RWPE1 (cell line): ENCODE results near the gene ZNF519.
"Not testable (repeated sequence)": the region's sequence is repeated elsewhere in the genome, so short reads cannot be mapped to it uniquely, and the experiment has no call there.

ENCODE experiments used
- CTCF ChIA-PET: fragments of 350-600 bp; sonication (Branson Sonifier 250); formaldehyde crosslinking; extraction: SDS; loops from one replicate; lab custom pipeline; 2021; lab: Yijun Ruan, JAX
- POLR2A ChIA-PET: fragments of 400-600 bp; formaldehyde crosslinking; extraction: SDS; loops from one replicate; lab custom pipeline; 2020; ENCODE audit warnings: antibody characterized with exemption; ENCODE audit not compliant: low non-redundant PET; lab: Yijun Ruan, JAX
- DNase-seq: peaks from one replicate; pipeline ENCODE4 v3.0.0; 2012; ENCODE audit warnings: low spot score
- H3K27ac ChIP-seq: fragments of 450-650 bp; 2 replicates; pipeline ENCODE4 v1.5.1; 2017
- CTCF ChIP-seq: fragments of 450-650 bp; conservative IDR thresholded peaks from 2 replicates; pipeline ENCODE4 v1.5.1; 2017; ENCODE audit warnings: low read depth, mild to moderate bottlenecking

Gene ZNF519

DNA sequence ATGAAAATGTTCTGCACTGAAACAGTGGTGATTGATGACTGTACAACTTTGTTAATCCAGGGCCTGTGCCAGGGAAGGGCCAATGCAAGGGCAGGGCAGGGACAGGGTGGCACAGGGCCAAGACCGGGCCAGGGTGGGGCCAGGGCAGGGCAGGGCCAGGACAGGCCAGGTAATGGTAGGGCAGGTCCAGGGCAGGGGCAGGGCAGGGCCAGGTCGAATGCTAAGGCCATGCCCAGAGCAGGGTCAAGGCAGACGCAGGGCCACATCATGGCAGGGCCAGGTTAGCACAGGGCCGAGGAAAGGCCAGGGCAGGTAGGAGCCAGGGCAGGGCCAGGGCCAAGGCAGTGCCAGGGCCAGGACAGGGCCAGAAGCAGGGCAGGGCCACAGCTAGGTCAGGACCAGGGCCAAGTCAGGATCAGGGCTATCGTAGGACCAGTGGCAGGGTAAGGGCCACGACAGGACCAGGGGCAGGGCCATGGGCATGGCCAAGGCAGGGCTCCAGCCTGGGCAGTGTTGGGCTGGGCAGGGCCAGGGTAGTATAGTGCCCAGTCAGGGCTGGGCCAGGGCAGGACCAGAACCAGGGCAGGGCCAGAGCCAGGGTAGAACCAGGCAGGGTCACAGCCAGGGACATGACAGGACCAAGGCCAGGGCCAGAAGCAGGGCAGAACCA, 38.3 kb upstream of the ZNF519 start:
- DNase-seq, POLR2A ChIA-PET, CTCF ChIA-PET, H3K27ac ChIP-seq: not testable (repeated sequence)

GRCh38 chr18:14162915-14163314, 30.7 kb upstream of the ZNF519 start:
- CTCF ChIA-PET, DNase-seq, POLR2A ChIA-PET, H3K27ac ChIP-seq: not testable (repeated sequence)

- H3K27ac ChIP-seq, CTCF ChIA-PET, POLR2A ChIA-PET, DNase-seq: not testable (repeated sequence)
These were observed 19.4 kb upstream of the ZNF519 start for GRCh38 chr18:14151564-14152113.

DNA sequence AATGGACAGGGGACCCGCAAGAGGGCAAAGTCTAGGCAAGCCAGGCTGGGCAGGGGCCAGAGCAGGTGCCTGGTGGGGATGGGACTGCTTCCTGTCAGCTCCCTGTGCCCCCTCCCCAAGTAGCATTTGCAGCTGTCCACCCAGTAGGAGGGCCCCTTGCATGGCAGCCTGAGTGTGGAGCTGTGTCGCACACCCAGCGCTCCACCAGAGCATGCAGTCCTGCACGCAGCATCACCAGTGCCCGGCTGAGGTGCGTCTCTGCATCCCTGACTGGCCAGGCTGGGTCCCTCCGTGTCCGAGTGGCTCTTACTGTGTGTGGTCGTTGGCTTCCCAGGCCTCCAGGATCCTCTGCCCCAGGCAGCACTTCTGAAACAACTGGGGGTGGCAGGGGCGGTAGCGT, 18.5 kb upstream of the ZNF519 start:
- H3K27ac ChIP-seq, DNase-seq, POLR2A ChIA-PET, CTCF ChIA-PET: not testable (repeated sequence)

DNA sequence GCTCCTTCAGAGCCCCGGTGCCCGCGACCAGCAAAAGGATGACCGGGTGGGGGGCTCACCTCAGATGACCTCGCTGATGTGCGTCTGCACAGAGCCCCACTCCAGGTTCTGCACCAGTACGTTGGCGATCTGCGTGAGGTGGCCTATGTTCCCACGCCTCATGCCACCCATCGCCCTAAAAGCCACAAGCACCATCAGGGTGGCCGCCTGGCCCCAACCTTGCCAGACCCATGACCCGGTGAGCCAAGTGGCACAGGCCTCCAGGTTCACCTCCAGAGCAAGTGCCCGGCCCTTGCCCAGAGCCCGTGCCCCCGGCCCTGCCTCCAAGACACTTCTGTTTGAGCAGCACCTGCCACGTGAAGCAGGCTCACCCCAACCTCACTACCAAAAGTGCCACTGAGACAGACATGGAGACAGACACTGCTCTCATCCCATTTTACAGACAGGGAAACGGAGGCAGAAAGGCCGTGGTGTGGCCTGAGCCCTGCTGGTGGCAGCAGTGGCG, 17.7 kb upstream of the ZNF519 start:
- DNase-seq, CTCF ChIA-PET, H3K27ac ChIP-seq, POLR2A ChIA-PET: not testable (repeated sequence)

GRCh38 chr18:14149121-14149850, 17.1 kb upstream of the ZNF519 start:
- CTCF ChIA-PET, result interaction anchor here (0.5 kb wide), 1 partner anchor 29 kb away, joined by 3 read pairs; no protein-coding TSS in a partner anchor
- DNase-seq, POLR2A ChIA-PET, H3K27ac ChIP-seq: not testable (repeated sequence)

DNA sequence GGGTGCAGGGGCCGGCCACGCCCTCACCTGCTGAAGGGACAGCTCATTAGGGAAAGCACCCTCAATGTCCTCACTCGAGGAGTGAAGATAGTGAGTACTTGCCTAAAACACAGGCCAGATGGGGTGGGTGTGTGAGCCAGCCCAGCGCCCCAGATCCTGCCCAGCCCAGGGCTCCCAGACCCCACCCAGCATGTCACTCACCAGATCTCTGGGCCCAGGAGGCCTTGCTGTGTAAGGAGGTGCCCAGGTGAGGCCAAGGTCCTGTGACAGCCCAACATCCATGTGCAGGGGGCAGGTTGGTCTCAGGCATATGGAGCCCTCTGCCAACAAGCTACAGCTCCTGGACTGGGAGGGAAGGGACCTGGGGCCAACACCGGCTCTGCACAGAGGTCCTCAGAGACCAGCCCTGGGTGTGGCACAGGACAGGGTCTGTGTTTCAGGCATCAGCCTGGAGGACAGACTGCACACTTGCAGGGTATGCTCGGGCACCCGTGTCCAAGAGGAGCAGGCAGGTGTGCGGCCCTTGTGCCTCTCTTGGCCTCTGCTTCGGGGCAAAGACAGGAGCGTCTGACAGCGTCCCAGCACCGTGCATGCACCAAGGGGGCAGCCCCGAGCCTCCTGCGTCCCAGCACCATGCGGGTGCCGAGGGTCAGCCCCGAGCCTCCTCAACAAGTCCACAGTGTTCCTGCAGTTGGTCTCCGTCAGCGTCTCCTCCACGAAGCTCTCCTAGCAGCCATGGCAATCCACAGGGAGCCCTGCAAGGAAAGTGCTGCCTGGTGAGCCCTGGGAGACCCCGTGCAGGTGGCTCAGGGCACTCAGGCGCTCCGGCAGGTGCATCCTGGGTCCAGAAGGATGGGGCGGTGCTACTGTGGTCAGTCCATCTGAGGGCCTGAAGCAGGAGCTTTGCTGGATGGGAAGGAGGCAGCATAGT, 16.0 kb upstream of the ZNF519 start:
- POLR2A ChIA-PET, result not testable (repeated sequence)

DNA sequence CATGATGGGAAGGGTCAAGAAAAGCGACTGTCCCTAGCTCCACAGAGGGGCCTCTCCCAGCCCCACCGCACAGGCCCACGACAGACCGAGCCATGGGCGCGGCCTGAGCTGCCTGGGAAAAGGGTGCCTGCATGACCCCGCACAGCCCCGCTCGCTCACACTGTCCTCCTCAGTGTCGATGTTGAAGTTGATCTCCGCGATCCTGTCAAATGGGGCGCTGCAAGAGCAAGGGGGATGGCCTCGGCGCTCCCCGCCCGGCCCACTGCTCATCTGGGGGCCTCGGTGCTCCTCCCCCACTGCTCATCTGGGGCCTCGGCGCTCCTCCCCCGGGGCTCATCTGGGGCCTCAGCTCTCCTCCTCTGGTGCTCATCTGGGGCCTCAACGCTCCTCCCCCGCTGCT, 14.5 kb upstream of the ZNF519 start:
- DNase-seq, POLR2A ChIA-PET, H3K27ac ChIP-seq, CTCF ChIA-PET: not testable (repeated sequence)

More for the DNA sequence above, 16.0 kb upstream of the ZNF519 start:
- DNase-seq, H3K27ac ChIP-seq, CTCF ChIA-PET: not testable (repeated sequence)

DNA sequence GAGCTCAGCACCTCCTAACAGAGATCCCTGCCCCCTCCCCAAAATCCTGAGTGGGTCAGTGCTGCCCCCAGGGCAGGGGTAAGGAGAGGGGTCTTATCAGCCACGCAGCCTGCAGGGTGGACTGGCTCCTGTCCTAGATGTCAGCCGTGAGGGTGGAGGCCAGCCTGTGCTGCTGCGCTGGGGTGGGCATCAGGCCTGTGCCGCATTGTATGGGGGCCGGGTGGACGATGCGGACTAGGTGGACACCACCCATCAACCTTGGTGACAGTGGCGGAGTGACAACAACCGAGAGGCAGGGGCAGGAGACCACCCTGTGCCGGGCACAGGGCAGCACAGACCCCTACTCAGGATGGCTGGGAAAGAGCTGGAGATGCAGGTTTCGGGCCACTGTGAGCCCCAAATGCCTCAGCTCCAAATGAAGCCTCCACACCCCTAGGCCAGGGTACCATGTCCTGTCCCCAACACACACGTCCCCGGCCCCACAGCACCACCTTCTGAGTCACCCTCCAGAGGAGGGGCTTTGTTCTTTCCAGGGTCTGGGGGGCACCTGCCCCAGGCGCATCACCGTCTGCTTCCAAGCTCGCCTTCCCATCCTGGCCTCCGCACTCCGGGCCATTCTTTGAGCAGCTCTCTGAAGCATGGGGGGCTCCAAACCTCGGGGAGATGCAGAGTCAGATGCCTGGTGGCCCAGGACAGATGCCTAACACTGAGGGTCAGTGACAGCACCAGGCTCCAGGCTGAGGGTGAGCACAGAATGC, 13.5 kb upstream of the ZNF519 start:
- CTCF ChIA-PET, DNase-seq, H3K27ac ChIP-seq, POLR2A ChIA-PET: not testable (repeated sequence)

- DNase-seq, CTCF ChIA-PET, POLR2A ChIA-PET, H3K27ac ChIP-seq: not testable (repeated sequence)
These were observed 12.8 kb upstream of the ZNF519 start for GRCh38 chr18:14145021-14145420.

GRCh38 chr18:14144628-14144895, 12.3 kb upstream of the ZNF519 start:
- no peak for DNase-seq
- CTCF ChIA-PET, result no interaction called here
- no peak for TF ChIP-seq CTCF
- no peak overlapping the region for H3K27ac ChIP-seq
- POLR2A ChIA-PET, result no interaction called here

GRCh38 chr18:14143871-14144627, 11.8 kb upstream of the ZNF519 start:
- POLR2A ChIA-PET, CTCF ChIA-PET, DNase-seq, H3K27ac ChIP-seq: not testable (repeated sequence)

DNA sequence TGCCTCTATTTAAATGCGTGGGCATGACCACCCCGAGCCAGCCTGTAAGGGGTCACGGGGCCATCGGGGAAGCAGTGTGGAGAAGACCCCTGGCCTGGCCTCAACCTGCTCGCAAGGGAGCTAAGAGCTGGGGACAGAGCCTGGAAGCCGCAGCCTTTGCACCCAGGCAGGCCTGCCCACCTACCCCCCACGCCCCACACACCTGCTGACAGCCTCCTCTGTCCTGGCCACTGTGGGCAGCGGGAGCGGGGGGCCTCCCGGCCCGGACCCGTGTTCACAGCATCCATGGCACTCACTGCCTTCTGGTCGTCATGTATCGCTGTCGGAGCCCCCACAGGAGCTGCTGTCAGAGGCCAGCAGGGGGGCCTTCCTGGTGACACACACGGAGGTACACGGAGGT, 11.2 kb upstream of the ZNF519 start:
- POLR2A ChIA-PET, CTCF ChIA-PET: not testable (repeated sequence)

GRCh38 chr18:14142177-14142576, 9.9 kb upstream of the ZNF519 start:
- CTCF ChIA-PET, result interaction anchor here (0.6 kb wide), 1 partner anchor 69 kb away, joined by 3 read pairs; no protein-coding TSS in a partner anchor
- POLR2A ChIA-PET, DNase-seq, H3K27ac ChIP-seq: not testable (repeated sequence)

More for the DNA sequence above, 11.2 kb upstream of the ZNF519 start:
- DNase-seq, H3K27ac ChIP-seq: not testable (repeated sequence)
